ENCODE measurements around the gene OPN1SW.

DNA sequence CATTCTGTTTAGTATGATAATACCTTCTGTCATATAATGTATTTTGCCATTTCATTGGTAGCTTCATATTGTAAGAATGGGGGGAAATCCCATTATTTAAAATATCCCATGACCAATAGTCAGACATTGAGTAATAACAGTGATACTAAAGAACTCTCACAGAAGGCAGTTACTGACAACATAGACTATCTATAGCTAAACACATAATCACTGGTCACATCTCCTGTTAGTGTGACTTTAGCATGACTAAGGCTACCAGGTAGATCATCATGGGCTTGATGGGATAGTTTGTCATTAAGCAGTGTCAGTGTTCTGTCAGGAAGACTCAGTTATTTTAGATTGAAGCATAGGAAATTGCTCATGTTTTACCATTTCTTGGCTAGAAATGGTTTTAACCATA lies 16.4 kb downstream of the OPN1SW start:
- TF ChIP-seq CTCF (IDR thresholded peaks at IDR 0.05) = no peak
- no peak for TF ChIP-seq ZFX (IDR thresholded peaks at IDR 0.05; ENCODE audit: borderline replicate concordance)

Measured in 22Rv1 (cell line).